Measurements from ENCODE around the gene PTPRG. TPM values are rescaled to one million over a fixed set of nuclear protein-coding genes. Genes with fewer than 3 reads are reported as not detected.

Gene PTPRG
- total and polyA plus RNA-seq, 2 of the 13 experiments (the other 11 are each of a cell fraction or from before 2014, with no cell fraction given), result 8.0 to 25.3 TPM

DNA sequence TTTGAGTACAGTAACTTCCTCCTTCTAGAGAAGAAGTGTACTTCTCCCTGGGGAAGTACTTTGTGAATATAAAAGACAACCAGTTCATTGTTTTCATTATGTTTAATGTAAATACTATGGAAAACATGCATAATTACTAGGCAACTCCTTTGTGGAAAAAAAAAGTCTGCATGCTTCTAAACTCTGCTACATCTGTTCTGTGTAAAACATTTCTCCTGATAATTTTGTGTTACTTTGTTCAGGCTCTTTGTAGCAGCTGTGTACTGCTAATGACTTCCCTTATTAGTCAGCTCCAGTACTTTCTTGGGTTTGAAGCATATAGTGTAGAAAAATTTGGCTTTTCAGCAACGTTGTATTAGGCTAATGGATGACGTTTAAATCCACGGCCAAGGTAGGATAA is 700.4 kb downstream of the PTPRG start:
- Histone ChIP-seq H3K9ac (ENCODE audit: insufficient read depth, low read depth, low read length) (no peak overlapping the region), H3K79me2 (ENCODE audit: insufficient read depth, low read length) (no peaks in the 10 kb centered on the region), H3K9me3 (ENCODE audit: low read length) (no peaks in the 10 kb centered on the region), H3K36me3 (replicated peaks in 1 of 2; ENCODE audit: control insufficient read depth in 1 of 2, insufficient read depth in 2 of 2, low read length in 2 of 2) (peaks cover 3 to 4% of the 10 kb centered on the region in 2 experiments; a peak in 3 of 5 replicates), H3K27ac (ENCODE audit: extremely low read length, insufficient read depth, low read length) (no peak overlapping the region), H3K4me2 (ENCODE audit: low read depth, low read length) (no peak overlapping the region), H4K20me1 (ENCODE audit: insufficient read depth, low read length) (no peaks in the 10 kb centered on the region), H3K4me3 (replicated peaks in 1 of 3; ENCODE audit: insufficient read depth in 1 of 3, low read depth in 2 of 3, low read length in 3 of 3) (no peak overlapping the region), H3K27me3 (ENCODE audit: control insufficient read depth in 1 of 2, insufficient read depth in 2 of 2, low read length in 2 of 2) (no peaks in the 10 kb centered on the region), H2AFZ (ENCODE audit: low read length) (no peak overlapping the region), H3K4me1 (ENCODE audit: insufficient read depth, low read length) (no peaks in the 10 kb centered on the region)
- TF ChIP-seq, protein P1, sequence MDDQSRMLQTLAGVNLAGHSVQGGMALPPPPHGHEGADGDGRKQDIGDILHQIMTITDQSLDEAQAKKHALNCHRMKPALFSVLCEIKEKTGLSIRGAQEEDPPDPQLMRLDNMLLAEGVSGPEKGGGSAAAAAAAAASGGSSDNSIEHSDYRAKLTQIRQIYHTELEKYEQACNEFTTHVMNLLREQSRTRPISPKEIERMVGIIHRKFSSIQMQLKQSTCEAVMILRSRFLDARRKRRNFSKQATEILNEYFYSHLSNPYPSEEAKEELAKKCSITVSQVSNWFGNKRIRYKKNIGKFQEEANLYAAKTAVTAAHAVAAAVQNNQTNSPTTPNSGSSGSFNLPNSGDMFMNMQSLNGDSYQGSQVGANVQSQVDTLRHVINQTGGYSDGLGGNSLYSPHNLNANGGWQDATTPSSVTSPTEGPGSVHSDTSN (CRISPR knock-in tag; IDR thresholded peaks at IDR 0.05; ENCODE audit: borderline replicate concordance), result no peak
- TF ChIP-seq SAFB2 (CRISPR knock-in tag; IDR thresholded peaks at IDR 0.05; ENCODE audit: borderline replicate concordance, low read depth) (no peak), MTA3 (CRISPR knock-in tag; IDR thresholded peaks at IDR 0.05) (no peak), MAF1 (CRISPR knock-in tag; IDR thresholded peaks at IDR 0.05; ENCODE audit: borderline replicate concordance) (no peak), RFX5 (IDR thresholded peaks at IDR 0.05; ENCODE audit: low read depth, low read length) (no peak), ATF7 (IDR thresholded peaks at IDR 0.05) (no peak), ATF7 (CRISPR knock-in tag; IDR thresholded peaks at IDR 0.05) (no peak), POGZ (CRISPR knock-in tag; IDR thresholded peaks at IDR 0.05) (no peak), FOXA1 (IDR thresholded peaks at IDR 0.05) (no peak), FOXA1 (CRISPR knock-in tag; IDR thresholded peaks at IDR 0.05) (no peak), SKI (IDR thresholded peaks at IDR 0.05; ENCODE audit: partially characterized antibody) (no peak), ZNF317 (CRISPR knock-in tag; IDR thresholded peaks at IDR 0.05) (no peak), TSC22D2 (CRISPR knock-in tag; IDR thresholded peaks at IDR 0.05; ENCODE audit: borderline replicate concordance) (no peak), ZNF598 (CRISPR knock-in tag; IDR thresholded peaks at IDR 0.05; ENCODE audit: borderline replicate concordance) (no peak), PRMT3 (CRISPR knock-in tag; IDR thresholded peaks at IDR 0.05; ENCODE audit: borderline replicate concordance, low read depth) (no peak), ZNF546 (CRISPR knock-in tag; conservative IDR thresholded peaks at IDR 0.05) (no peak), ZSCAN29 (CRISPR knock-in tag; conservative IDR thresholded peaks at IDR 0.05) (no peak)
- TF ChIP-seq, protein P2, sequence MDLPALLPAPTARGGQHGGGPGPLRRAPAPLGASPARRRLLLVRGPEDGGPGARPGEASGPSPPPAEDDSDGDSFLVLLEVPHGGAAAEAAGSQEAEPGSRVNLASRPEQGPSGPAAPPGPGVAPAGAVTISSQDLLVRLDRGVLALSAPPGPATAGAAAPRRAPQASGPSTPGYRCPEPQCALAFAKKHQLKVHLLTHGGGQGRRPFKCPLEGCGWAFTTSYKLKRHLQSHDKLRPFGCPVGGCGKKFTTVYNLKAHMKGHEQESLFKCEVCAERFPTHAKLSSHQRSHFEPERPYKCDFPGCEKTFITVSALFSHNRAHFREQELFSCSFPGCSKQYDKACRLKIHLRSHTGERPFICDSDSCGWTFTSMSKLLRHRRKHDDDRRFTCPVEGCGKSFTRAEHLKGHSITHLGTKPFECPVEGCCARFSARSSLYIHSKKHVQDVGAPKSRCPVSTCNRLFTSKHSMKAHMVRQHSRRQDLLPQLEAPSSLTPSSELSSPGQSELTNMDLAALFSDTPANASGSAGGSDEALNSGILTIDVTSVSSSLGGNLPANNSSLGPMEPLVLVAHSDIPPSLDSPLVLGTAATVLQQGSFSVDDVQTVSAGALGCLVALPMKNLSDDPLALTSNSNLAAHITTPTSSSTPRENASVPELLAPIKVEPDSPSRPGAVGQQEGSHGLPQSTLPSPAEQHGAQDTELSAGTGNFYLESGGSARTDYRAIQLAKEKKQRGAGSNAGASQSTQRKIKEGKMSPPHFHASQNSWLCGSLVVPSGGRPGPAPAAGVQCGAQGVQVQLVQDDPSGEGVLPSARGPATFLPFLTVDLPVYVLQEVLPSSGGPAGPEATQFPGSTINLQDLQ (CRISPR knock-in tag; IDR thresholded peaks at IDR 0.05), result no peak
- TF ChIP-seq, protein P3, sequence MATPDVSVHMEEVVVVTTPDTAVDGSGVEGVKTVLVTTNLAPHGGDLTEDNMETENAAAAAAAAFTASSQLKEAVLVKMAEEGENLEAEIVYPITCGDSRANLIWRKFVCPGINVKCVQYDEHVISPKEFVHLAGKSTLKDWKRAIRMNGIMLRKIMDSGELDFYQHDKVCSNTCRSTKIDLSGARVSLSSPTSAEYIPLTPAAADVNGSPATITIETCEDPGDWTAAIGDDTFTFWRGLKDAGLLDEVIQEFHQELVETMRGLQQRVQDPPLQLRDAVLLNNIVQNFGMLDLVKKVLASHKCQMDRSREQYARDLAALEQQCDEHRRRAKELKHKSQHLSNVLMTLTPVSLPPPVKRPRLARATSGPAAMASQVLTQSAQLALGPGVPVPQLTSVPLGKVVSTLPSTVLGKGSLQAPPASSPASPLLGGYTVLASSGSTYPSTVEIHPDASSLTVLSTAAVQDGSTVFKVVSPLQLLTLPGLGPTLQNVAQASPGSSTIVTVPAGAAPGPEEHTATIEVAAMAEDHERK (CRISPR knock-in tag; IDR thresholded peaks at IDR 0.05; ENCODE audit: low read depth), result no peak
- 95% methylated on average over 3 of the region's 3 CpGs for WGBS (ENCODE audit: low lambda C conversion rate)
- no peak for DNase-seq (ENCODE audit: low spot score)
- intact Hi-C loops (cut with micrococcal nuclease; ENCODE audit: unreplicated experiment), result no loop called here
- ATAC-seq, result no peak
- POLR2A ChIA-PET, result no interaction called here
- FAIRE-seq, result no peak
- in situ Hi-C loops (cut with HindIII; ENCODE audit: extremely low pct_ligation_motif_present, low pct_unique_long_range_greater_than_20kb), result no loop called here
- BruUV-seq (replicated peaks), result no TSS peak
- CTCF ChIA-PET (ENCODE audit: low intra/inter-chr PET ratio, low total read pairs), result no interaction called here

All from HepG2 (cell line).